Measurements from ENCODE around the gene C1QTNF6.

GRCh38 chr22:37160027-37160426 lies 28.0 kb downstream of the C1QTNF6 start:
- TF ChIP-seq ZNF70 (CRISPR knock-in tag; IDR thresholded peaks at IDR 0.05) (no peak), ZFP3 (CRISPR knock-in tag; IDR thresholded peaks at IDR 0.05) (no peak), SNAI2 (CRISPR knock-in tag; IDR thresholded peaks at IDR 0.05) (no peak), ISL1 (CRISPR knock-in tag; IDR thresholded peaks at IDR 0.05) (no peak), TOX (CRISPR knock-in tag; IDR thresholded peaks at IDR 0.05; ENCODE audit: borderline replicate concordance) (no peak), ZC3H10 (CRISPR knock-in tag; IDR thresholded peaks at IDR 0.05) (no peak), OSR1 (CRISPR knock-in tag; IDR thresholded peaks at IDR 0.05) (no peak), CREB5 (CRISPR knock-in tag; IDR thresholded peaks at IDR 0.05; ENCODE audit: low read depth) (no peak)
